HG03558 (cell line): ENCODE results near the gene ARHGEF4.

Experiments used
- ATAC-seq: cut with Tn5 transposase; IDR thresholded peaks from one replicate; pipeline ENCODE4 v1.9.1; 2021; ENCODE audit warnings: moderate number of reproducible peaks; ENCODE audit not compliant: unreplicated experiment; ENCODE audit errors: extremely low read depth

The ARHGEF4 gene

DNA sequence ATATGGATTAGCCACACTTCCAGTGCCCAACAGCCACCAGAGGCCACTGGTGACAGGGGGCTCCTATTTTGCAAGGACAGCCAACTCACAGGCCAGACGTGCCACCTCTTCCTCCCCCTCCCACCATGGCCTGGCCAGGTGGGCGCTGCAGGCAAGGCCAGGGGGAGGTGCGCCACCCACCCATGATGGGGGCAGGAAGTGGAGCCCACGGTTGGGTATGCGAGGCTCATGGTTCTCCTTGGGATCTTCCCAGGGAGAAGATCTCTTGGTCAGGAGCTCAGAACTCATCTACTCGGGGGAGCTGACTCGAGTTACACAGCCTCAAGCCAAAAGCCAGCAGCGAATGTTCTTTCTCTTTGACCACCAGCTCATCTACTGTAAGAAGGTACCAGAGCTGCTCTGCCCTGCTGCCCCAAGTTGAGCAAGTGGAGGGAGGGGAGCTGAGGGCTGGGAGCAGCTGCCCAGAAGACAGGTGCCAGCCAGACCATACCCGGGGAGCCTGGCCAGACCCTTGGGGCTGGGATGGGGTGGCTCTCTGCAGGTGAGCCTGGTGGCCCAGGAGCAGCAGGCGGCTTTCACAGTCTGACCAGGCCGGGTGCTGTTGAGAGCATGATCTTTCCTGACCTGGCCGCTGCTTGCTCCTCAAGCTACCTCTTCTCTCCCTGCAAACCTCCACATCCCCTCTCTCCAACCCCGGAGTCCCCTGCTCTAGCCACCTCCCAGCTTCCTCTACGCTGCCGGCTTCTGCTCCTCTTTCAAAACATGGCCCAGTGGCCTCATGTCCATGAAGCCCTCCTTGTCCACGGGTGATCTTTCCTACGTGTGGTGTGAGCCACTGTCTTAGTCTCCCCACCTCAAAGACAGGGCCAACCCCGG is 206.7 kb downstream of the ARHGEF4 start:
- ATAC-seq, result no peak

DNA sequence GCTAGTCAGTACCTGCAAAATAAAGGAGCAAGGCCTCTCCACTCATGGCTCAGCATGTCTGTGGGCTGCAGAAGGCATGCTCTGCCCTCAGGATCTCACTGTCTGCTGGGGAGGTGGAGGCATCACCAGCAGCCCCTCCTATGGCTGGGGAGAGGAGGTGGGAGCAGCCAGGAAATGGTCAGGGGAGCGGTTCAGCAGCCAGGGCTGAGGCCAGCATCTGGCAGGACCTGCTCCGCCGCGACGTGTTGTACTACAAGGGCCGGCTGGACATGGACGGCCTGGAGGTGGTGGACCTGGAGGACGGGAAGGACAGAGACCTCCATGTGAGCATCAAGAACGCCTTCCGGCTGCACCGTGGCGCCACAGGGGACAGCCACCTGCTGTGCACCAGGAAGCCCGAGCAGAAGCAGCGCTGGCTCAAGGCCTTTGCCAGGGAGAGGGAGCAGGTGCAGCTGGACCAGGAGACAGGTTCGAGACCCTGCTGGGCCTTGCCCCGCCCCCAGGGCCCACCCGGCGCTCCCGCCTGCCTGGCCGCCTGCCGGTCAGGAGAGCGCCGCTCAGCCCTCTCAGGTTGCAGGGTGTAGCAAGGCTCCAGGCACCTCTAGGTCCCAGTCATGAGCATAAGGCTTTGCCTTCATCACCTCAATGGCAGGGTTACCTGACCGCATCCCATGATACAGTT is 207.5 kb downstream of the ARHGEF4 start:
- ATAC-seq, result no peak

DNA sequence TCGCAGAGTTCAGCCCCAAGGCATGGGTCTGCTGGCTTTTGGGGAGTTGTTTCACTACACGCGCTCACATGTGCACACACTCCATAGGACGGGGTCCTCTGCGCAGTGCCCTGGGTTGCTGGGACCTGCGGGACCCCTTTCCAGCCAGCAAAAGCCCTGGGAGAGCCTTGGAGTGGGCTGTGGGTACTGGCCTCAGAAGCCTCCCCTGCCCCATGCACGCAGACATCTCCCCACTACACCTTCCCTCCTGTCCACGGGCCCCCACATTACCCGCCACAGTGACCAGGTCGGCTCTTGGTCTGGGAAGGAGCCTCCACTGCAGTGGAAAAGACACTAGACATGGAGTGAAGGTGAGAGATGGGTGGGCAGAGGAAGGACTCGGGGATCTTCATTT is 208.0 kb downstream of the ARHGEF4 start:
- ATAC-seq, result no peak

DNA sequence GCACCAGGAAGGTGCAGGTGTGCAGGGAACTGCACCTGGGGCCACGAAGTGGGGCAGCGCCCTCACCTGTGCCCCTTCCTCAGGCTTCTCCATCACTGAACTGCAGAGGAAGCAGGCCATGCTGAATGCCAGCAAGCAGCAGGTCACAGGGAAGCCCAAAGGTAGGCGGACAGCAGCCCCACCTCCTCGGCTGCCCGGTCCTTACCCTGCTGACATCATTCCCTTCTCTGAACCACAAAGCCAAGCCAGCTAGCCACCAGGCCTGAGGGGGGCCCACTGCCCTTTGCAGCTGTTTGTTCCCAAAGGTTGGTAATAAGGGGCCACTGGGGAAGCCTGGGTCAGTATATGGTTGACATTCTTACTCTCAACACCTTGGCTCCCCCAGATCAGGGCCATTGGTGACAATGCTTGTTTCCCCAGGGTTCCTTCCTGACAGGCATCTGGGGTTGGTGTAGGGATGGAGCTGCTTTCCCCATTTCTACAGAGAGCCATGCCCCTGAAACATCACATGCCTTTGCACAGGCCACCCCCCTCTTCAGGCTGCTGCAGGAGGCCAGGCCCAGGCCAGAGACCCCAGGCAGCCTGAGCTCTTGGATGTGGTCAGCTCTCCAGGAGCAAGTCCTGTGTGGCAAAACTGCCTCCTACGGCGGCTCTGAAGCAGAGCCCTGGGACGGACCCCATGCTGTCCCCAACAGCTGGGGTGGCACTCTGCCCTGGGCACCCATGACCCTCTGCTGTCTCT is 208.7 kb downstream of the ARHGEF4 start:
- no peak for ATAC-seq

DNA sequence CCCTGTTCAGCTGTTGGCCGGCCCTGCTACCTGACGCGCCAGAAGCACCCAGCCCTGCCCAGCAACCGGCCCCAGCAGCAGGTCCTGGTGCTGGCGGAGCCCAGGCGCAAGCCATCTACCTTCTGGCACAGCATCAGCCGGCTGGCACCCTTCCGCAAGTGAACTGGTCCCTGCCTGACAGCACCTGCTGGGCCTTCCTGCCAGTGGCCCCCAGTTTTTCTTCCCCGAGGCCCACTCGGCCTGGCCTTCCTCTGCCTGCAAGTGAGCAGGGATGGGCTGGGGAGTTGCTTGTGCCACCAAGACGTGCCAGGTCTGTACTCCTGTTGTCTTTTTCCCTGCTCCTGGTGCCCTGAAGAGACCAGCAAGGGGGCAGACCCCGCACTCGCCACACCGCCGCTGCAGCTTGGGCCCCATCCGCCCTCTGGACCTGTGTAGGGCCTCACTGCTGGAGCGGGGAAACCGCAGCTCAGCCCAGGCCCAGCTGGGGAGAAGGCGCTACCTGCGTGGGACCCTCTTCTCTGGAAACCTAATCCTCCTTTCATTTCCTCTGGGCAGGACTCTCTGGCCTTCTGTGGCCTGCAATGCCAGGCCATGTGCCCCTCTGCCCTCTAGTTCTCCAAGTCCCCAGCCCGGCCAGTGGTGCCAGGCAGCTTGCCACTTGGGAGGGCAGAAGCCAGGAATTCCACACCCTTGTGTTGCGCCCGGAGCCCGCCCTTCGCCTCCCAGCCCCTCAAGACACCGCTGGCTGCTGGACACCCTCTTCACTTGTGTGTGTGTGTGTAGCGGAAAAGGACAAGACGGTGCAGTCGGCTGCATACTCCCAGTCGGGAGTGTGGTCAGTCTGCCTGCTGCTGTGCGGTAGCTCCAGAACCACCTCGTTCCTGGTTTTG is 209.6 kb downstream of the ARHGEF4 start:
- ATAC-seq, result no peak

DNA sequence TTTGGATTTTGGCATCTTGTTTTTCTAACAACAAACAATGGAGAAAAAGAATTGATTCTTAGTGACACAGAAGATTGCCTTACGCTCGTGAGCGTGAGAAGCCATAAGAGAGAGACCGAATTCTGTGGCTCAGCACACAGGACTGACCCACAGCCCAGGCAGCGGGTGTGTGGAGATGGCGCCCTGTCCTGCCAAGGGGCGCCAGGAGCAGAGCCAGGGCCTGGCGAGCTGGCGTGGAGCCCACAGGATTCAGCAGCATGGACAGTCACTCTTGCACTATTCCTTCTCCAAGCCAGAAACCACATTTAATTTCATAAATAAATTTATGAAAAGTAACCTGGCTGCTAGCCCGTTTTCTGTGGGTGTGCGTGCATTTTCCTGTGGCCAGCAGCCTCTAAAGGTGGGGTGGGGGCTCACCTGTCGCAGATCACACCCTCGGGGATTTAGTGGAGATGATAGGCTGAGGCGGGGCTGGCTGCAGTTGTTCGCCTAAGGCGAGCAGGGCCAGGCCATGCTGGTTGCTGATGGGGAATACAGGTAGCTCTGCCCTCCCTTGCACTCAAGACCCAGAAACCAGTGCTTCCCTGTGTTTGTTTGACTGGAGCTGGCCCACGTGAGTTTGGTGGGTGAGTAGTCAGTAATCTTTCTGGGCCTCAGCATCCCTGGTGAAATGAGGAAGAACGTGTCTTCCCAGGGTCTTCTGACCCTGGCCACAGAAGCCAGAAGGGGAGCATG is 210.4 kb downstream of the ARHGEF4 start:
- ATAC-seq, result no peak

DNA sequence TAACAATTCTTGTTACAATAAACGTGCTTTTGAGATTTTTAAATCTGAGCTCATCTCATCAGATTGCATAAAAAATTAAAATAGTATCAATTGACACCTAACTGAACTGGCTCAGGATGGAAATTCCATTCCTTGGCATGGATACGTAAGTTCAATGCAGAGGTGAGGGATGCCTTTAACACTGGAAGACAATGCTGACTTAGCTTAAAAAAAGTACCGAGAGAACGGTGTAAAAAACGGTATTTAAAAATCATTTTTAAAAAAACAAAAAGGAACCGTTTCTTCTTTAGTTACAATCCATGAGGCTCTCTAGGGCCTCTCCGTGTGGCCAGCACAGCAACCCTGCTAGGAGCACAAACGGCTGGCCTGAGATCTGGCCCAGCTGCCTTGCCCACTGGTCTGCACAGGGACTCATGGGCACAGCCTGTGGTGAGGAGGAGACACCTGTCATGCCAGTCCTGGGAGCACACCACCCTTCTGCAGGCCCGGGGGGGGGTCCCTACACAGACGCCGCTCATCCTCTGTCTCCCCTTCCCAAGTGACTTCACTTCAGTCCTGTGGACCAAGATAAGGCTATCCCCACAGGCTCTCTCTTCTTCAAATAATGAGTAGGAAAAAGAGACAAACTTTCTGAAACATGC is 211.3 kb downstream of the ARHGEF4 start:
- ATAC-seq, result no peak

DNA sequence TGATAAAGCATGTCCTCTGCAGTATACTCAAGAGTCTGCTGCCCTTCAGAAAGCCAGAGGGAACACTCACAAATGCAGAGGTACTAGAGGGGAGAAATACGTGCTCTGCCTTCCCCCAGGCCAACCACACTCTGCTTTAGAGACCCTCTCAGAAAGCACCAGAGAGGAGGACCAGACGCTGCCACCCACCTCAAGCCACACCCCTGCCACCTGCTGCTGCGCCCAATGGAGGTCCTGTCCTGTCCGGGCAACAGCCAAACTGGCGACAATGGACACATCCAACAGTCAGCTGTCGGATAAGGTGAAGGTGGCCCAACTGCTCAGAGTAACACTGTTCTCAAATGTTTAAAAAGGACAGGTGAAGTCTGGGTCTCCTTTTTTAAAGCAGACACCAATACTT is 211.9 kb downstream of the ARHGEF4 start:
- no peak for ATAC-seq

DNA sequence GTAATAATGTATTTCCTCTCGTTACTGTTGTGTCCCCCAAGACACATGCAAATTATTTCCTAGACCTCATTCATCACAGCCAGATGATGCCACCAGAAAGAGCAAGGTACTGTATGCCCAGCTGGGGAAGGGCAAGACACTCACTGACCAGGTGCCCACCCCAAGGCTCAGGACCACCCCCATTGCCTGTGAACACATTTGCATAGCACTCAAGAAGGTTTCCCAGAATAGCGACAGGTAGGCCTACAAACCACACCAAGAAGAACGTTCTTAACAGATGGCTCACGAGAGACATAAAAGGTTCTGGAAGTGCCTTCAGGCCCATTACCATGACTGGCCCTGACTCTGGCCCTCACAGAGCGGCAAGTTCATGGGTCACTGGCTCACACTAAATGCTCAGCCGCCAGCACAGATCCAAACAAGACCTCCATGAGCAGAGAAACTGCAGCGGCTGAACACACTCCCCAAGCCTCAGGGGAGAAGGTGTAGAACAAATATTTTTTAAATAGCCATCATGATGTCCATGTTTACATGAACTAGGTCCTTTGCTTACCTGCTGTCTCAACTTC is 212.5 kb downstream of the ARHGEF4 start:
- ATAC-seq, result no peak

DNA sequence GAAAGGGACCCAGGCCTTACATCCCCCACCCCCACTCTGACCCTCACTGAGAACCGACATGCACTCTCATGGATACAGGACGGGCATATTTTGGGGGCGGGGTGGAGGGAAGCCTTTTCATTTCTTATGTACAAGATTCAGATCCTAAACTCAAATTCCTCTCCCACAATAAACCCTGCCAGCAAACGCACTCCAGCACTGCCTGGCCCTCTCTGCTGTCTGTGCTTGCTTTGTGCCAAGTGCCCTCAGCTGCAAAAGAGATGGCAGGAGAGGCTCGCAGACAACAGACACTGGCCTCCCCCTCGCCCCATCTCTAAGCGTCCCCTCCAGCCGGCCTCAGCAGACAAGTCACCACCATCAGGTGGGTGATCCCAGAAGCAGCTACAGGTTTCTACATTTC is 214.2 kb downstream of the ARHGEF4 start:
- ATAC-seq, result no peak

DNA sequence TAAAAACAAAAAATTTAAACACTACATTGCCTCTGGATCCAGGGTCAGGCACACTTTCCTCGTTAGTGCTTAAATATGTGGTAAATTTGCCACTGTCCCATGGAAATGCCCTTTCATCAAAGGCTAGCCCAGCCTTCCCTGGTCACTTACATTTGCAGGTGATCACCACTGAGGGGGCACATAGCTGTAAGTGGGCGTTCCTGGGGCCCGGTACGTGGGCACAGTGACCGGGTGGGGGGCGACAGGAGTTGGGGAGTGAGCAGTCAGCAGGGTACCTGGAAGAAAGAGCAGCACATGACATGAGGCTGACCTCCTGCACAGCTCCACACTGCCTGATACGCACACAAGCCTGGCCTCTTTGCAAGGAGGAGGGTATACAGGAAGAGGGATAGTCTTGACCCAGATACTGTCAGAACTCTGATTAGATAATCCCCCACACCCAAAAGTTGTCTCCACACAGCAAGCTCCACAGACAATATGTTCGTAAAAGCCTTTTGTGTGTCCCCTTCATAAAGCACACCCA is 216.1 kb downstream of the ARHGEF4 start:
- no peak for ATAC-seq

DNA sequence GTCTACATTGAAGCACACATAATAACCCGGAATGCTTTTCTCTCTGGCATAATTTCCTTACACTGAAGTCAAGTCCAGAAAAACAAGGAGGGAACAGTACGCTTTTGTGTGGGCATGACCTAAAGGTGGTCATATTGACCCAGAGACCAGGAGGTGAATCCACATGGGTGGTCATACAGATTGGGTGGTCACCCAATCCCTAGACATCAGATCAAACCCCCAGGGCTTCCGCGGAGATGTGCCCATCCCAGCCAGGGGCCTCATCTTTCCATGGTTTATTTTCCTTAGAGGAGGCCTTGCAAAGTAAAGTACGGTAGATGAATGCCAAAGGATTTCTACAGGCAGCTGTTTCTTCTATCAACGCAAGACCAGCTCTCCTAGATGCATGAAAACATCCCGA is 217.8 kb downstream of the ARHGEF4 start:
- no peak for ATAC-seq

DNA sequence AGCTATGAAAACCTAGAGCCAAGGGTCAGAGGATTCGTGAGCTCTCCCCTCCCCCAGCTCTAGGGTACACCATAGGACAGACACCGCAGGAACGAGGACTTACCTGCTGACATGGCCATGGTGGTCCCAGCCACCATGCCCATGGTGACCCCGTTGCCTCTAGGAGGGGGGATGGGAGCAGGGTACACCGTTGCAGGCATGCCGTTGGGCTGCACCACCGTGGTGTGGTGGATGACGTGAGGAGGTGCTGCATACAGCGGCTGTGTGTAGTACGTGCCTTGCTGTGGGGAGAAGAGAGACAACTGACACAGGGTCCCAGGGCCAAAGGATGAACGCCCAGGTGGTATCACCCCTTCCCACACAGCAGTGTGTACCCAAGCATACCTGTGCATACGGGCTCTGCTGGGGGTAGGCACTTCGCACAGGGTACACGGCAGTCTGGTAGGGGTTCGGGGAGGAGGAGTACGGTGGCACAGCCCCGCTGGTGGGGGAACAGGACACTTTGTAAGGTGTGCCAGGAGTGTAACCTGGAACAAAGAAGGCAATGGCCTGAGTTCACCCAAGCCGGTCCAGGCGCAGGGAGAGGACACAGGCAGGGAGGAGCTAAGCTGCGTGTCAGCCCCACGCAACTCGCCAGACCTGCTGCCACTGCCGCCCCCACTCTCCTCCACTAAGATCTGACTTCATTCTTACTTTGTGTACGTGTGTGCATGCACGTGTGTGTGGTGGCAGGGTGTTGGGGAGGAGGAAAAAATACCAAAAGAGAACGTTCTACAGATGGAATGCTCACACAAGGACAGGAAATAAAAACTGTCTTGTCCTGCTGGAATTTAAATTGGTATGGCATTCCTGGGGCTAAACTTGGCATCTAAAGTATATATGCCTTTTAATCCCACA is 218.7 kb downstream of the ARHGEF4 start:
- ATAC-seq, result no peak

DNA sequence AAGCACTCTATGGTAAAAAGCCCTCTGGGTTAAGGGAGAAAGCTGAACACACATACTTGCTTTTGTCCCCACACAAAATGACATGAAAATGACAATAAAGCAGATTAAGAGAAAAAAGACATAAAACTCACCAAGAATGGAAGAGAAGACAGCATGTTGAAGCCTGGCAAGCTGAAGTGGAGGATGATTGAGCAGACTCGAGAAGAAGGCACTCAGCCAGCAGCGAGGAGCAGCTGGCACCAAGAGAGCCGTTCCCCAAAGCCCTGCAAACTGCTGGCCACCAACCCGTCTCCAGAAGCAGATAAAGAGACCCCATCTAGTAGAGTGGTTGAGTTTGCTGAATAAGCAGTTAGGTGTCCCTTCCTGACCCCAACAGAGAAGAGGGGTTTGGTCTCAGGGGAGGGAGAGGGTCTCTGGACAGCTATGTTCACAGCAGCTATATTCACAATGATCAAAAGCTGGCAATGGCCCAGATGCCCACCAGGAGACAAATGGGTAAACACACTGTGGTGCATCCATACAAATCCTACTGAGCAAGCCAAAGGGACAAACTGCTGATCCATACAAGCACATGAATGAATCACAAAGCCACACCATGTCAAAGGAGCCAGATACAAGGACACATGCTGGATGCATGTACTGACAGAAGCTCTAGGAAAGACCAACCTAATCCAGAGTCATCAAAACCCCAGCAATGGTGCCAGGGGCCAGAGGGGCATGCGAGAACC is 219.7 kb downstream of the ARHGEF4 start:
- ATAC-seq, result no peak

DNA sequence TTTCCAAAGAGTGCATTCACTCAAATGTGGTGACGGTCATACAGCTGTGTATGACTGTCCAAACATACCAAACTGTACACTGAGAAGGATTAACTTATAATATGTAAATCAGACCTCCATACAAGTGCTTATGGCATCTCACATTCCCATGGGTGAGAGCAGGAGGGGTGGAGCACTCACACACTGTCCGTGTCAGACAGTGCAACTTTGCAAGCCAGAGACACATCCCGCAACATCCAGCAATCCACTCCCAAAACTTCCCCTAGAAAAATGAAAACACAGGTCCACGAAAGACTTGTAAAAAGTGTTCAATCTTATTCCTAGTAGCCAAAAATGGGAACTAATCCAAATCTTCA is 220.2 kb downstream of the ARHGEF4 start:
- ATAC-seq, result no peak

DNA sequence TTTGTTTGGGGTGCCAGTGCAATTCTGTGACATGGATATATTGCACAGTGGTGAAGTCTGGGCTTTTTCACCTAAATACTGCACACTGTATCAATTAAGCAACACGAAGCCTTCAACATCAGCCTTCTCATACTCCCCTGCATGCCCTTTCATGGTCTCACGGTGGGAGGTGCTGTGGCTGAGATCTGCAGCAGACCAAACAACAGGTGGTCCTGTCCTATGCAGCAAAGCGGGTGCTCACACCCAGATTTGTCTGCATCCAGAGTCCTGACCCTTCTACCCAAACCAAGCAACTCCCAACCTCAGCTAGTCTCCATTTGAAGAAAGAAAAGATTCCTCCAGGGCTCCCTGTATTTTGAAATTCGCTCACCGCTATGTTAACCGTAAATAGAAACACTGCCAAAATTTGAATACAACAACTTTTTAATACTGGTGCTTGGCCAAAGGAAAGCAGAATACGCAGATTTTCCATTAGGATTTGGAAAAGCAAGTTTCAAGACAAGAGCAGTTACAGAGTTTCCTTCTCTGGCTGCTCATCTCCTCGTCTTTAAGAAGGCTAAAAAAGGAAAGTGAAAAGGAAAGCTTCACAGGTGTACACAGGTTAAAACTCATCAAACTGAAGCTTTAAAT is 221.6 kb downstream of the ARHGEF4 start:
- ATAC-seq, result no peak
